Upper lobe of left lung (tissue), 4 donors: ENCODE measurements around the gene SUMF2.

ENCODE experiments used
- POLR2A ChIP-seq, 4 donors: fragments of 450-650 bp; IDR thresholded peaks; one replicate each; pipeline ENCODE4 v1.5.1; 2016 to 2017; ENCODE audit warnings: antibody characterized with exemption in 4 of 4, mild to moderate bottlenecking in 2 of 4
- TF ChIP-seq, protein P1 (sequence below), 6 experiments: fragments of 450-650 bp in 4 of 6; fragments of 200-600 bp in 2 of 6; sonication (generic) in 2 of 6; IDR thresholded peaks; one replicate each; pipeline ENCODE4 v1.5.1; 2016 to 2019; ENCODE audit warnings: antibody characterized with exemption in 6 of 6

DNA sequence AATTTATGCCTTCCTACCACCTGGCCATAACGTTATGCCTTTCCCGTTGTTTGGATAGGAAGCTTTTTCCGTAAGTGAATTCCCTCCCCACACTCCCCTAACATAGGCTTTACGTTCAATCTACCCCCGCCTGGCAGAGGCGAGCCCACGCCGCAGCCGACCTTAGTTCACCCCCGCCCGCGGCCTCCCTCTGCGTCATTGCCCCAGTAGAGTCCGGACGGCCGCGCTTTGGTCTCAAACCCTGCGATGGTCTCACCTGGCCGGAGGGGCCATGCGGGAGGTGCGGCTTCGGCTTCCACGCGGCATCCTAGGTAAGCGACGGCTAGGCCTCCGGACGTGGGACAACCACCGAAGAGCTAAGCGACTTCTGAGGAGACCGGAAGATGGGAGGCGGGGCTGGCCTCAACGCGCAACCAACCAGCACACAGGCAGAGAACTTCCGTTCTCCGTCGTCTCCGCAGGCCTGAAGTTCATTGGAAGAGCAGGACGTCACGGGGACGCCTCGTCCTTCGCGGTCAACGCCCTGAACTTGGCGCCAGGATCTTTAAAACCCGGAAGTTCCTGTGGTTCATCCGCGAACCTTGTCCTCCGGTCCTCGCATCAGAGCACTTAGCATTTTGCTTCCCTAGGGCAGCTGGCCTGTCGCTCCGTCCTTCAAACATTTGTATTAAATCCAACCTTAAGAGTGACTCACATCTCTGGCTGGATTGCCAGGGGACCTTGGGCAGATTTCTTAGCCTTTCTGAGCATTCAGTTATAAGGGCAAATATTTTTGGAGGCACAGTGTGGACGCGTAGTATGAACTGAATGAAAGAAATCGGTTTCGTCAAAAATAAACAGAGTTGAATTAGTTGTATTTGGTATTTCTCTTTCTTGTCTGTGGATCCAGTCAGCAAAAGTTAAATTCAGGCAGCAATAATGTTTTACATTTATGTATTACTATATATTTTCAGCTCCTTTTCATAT, 42.3 kb downstream of the SUMF2 start, which contains the start of gene CHCHD2:
- TF ChIP-seq, protein P1, sequence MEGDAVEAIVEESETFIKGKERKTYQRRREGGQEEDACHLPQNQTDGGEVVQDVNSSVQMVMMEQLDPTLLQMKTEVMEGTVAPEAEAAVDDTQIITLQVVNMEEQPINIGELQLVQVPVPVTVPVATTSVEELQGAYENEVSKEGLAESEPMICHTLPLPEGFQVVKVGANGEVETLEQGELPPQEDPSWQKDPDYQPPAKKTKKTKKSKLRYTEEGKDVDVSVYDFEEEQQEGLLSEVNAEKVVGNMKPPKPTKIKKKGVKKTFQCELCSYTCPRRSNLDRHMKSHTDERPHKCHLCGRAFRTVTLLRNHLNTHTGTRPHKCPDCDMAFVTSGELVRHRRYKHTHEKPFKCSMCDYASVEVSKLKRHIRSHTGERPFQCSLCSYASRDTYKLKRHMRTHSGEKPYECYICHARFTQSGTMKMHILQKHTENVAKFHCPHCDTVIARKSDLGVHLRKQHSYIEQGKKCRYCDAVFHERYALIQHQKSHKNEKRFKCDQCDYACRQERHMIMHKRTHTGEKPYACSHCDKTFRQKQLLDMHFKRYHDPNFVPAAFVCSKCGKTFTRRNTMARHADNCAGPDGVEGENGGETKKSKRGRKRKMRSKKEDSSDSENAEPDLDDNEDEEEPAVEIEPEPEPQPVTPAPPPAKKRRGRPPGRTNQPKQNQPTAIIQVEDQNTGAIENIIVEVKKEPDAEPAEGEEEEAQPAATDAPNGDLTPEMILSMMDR (IDR thresholded peaks at IDR 0.05), result no peak
- peak in 3 of 4 donors; percentile 62 to 95 (median 93) for TF ChIP-seq POLR2A (IDR thresholded peaks at IDR 0.05)
